Activated CD4-positive, alpha-beta T cell treated with anti-CD3 and anti-CD28 coated beads, Interleukin-2, amount 10 ng/mL, durations not matched to agents 7 days and 5 days (primary cell): ENCODE measurements around the gene PHC2. TPM values are rescaled to one million over a fixed set of nuclear protein-coding genes. Genes with fewer than 3 reads are reported as not detected.

Experiments used
- CTCF ChIA-PET: fragments of 350-600 bp; sonication (Branson Sonifier 250); formaldehyde crosslinking; loops from one replicate; lab custom pipeline; 2021; ENCODE audit warnings: antibody characterized with exemption; lab: Charles Lee
- POLR2A ChIA-PET: fragments of 350-600 bp; sonication (Branson Sonifier 250); formaldehyde crosslinking; loops from one replicate; lab custom pipeline; 2021; ENCODE audit warnings: antibody characterized with exemption; lab: Charles Lee
- DNase-seq: peaks from one replicate; pipeline ENCODE4 v3.0.0-alpha.2; 2020
- H3K27ac Mint-ChIP-seq: one replicate; pipeline ENCODE4 v1.8.0; 2021; ENCODE audit warnings: mild to moderate bottlenecking, moderate library complexity, mixed read lengths
- H3K27me3 Mint-ChIP-seq: one replicate; pipeline ENCODE4 v1.8.0; 2021; ENCODE audit warnings: mixed read lengths
- H3K36me3 Mint-ChIP-seq: one replicate; pipeline ENCODE4 v1.8.0; 2021; ENCODE audit warnings: low read depth, mixed read lengths
- H3K4me1 Mint-ChIP-seq: one replicate; pipeline ENCODE4 v1.8.0; 2021; ENCODE audit warnings: mixed read lengths
- H3K4me3 Mint-ChIP-seq: one replicate; pipeline ENCODE4 v1.8.0; 2021; ENCODE audit warnings: mild to moderate bottlenecking, moderate library complexity, mixed read lengths
- H3K9me3 Mint-ChIP-seq: one replicate; pipeline ENCODE4 v1.8.0; 2021; ENCODE audit warnings: mixed read lengths
- total RNA-seq, 2 experiments: library from RNA; stranded (reverse); gene quantifications; one replicate each; pipeline ENCODE4 v1.2.3, GENCODE V29; 2021

The PHC2 gene
- total RNA-seq, 2 experiments from 2014 or later = 43.2 to 48.3 TPM

- Mint-ChIP-seq H3K36me3 (peaks cover 17% of the 10 kb centered on the region), H3K9me3 (no peaks in the 10 kb centered on the region), H3K4me1 (no peaks in the 10 kb centered on the region), H3K27me3 (no peaks in the 10 kb centered on the region), H3K4me3 (no peak overlapping the region), H3K27ac (no peak overlapping the region)
- ChIA-PET CTCF (interaction anchor here (1.7 kb wide), 1 partner anchor 12 kb away, joined by 3 read pairs; no protein-coding TSS in a partner anchor), POLR2A (no interaction called here)
- DNase-seq = no peak
Measured at GRCh38 chr1:33286451-33287185, 144.3 kb downstream of the PHC2 start.

- H3K27me3 Mint-ChIP-seq = no peaks in the 10 kb centered on the region
- no peak overlapping the region for H3K4me3 Mint-ChIP-seq
- no peaks in the 10 kb centered on the region for H3K9me3 Mint-ChIP-seq
- peaks cover 15% of the 10 kb centered on the region for H3K36me3 Mint-ChIP-seq
- ChIA-PET POLR2A (no interaction called here), CTCF (interaction anchor here (1.7 kb wide), 1 partner anchor 12 kb away, joined by 4 read pairs; no protein-coding TSS in a partner anchor)
- H3K27ac Mint-ChIP-seq = no peak overlapping the region
- no peak for DNase-seq
- H3K4me1 Mint-ChIP-seq = no peaks in the 10 kb centered on the region
Measured at GRCh38 chr1:33284049-33284448, 146.8 kb downstream of the PHC2 start.

- no peak for DNase-seq
- no peaks in the 10 kb centered on the region for H3K4me1 Mint-ChIP-seq
- CTCF ChIA-PET = no interaction called here
- H3K27me3 Mint-ChIP-seq = no peaks in the 10 kb centered on the region
- no peaks in the 10 kb centered on the region for H3K9me3 Mint-ChIP-seq
- peaks cover 12% of the 10 kb centered on the region for H3K36me3 Mint-ChIP-seq
- H3K4me3 Mint-ChIP-seq = no peak overlapping the region
- no peak overlapping the region for H3K27ac Mint-ChIP-seq
- POLR2A ChIA-PET = no interaction called here
Measured at GRCh38 chr1:33282791-33283190, 148.1 kb downstream of the PHC2 start.

GRCh38 chr1:33281554-33282303, 149.2 kb downstream of the PHC2 start:
- Mint-ChIP-seq H3K4me1 (no peaks in the 10 kb centered on the region), H3K4me3 (no peak overlapping the region), H3K27ac (no peak overlapping the region), H3K27me3 (no peaks in the 10 kb centered on the region), H3K9me3 (no peaks in the 10 kb centered on the region), H3K36me3 (peaks cover 14% of the 10 kb centered on the region)
- POLR2A ChIA-PET = no interaction called here
- no peak for DNase-seq
- CTCF ChIA-PET = interaction anchor here (1.5 kb wide), 1 partner anchor 14 kb away, joined by 9 read pairs; no protein-coding TSS in a partner anchor

- ChIA-PET CTCF (interaction anchor here (0.8 kb wide), 1 partner anchor 15 kb away, joined by 5 read pairs; no protein-coding TSS in a partner anchor), POLR2A (no interaction called here)
- no peaks in the 10 kb centered on the region for H3K4me1 Mint-ChIP-seq
- H3K4me3 Mint-ChIP-seq = no peak overlapping the region
- H3K9me3 Mint-ChIP-seq = no peaks in the 10 kb centered on the region
- no peaks in the 10 kb centered on the region for H3K27me3 Mint-ChIP-seq
- peaks cover 15% of the 10 kb centered on the region for H3K36me3 Mint-ChIP-seq
- H3K27ac Mint-ChIP-seq = no peak overlapping the region
- no peak for DNase-seq
Measured at GRCh38 chr1:33280091-33280661, 150.7 kb downstream of the PHC2 start.

- ChIA-PET CTCF (interaction anchor here (0.6 to 1.1 kb wide), 3 partner anchors 11 to 18 kb away, joined by 4 to 5 read pairs (median 4); no protein-coding TSS in a partner anchor), POLR2A (no interaction called here)
- no peak for DNase-seq
- Mint-ChIP-seq H3K27me3 (no peaks in the 10 kb centered on the region), H3K9me3 (no peaks in the 10 kb centered on the region), H3K36me3 (peaks cover 13% of the 10 kb centered on the region), H3K4me3 (no peak overlapping the region), H3K27ac (no peak overlapping the region), H3K4me1 (peaks cover 14% of the 10 kb centered on the region)
Measured at GRCh38 chr1:33277488-33278084, 153.3 kb downstream of the PHC2 start.

GRCh38 chr1:33276573-33277298, 154.2 kb downstream of the PHC2 start:
- Mint-ChIP-seq H3K27me3 (no peaks in the 10 kb centered on the region), H3K36me3 (peaks cover 10% of the 10 kb centered on the region), H3K27ac (no peak overlapping the region), H3K4me1 (peaks cover 15% of the 10 kb centered on the region), H3K4me3 (no peak overlapping the region), H3K9me3 (no peaks in the 10 kb centered on the region)
- ChIA-PET POLR2A (no interaction called here), CTCF (interaction anchor here (0.7 kb wide), 1 partner anchor 19 kb away, joined by 5 read pairs; no protein-coding TSS in a partner anchor)
- no peak for DNase-seq

GRCh38 chr1:33275706-33276572, 155.0 kb downstream of the PHC2 start:
- Mint-ChIP-seq H3K9me3 (no peaks in the 10 kb centered on the region), H3K27me3 (no peaks in the 10 kb centered on the region), H3K4me1 (peaks cover 15% of the 10 kb centered on the region), H3K36me3 (peaks cover 10% of the 10 kb centered on the region), H3K27ac (no peak overlapping the region), H3K4me3 (no peak overlapping the region)
- POLR2A ChIA-PET = no interaction called here
- CTCF ChIA-PET = no interaction called here
- DNase-seq = no peak

GRCh38 chr1:33275195-33275594, 155.7 kb downstream of the PHC2 start:
- Mint-ChIP-seq H3K27me3 (no peaks in the 10 kb centered on the region), H3K27ac (no peak overlapping the region), H3K4me1 (peaks cover 15% of the 10 kb centered on the region), H3K9me3 (no peaks in the 10 kb centered on the region), H3K36me3 (peaks cover 8% of the 10 kb centered on the region), H3K4me3 (no peak overlapping the region)
- DNase-seq = no peak
- ChIA-PET CTCF (no interaction called here), POLR2A (no interaction called here)

- H3K36me3 Mint-ChIP-seq = peaks cover 5% of the 10 kb centered on the region
- CTCF ChIA-PET = no interaction called here
- H3K27ac Mint-ChIP-seq = no peak overlapping the region
- H3K27me3 Mint-ChIP-seq = no peaks in the 10 kb centered on the region
- no peak overlapping the region for H3K4me3 Mint-ChIP-seq
- peaks cover 15% of the 10 kb centered on the region for H3K4me1 Mint-ChIP-seq
- POLR2A ChIA-PET = no interaction called here
- no peaks in the 10 kb centered on the region for H3K9me3 Mint-ChIP-seq
- DNase-seq = no peak
Measured at GRCh38 chr1:33274446-33274845, 156.4 kb downstream of the PHC2 start.

- Mint-ChIP-seq H3K27me3 (no peaks in the 10 kb centered on the region), H3K9me3 (no peaks in the 10 kb centered on the region), H3K27ac (no peak overlapping the region), H3K4me1 (peaks cover 15% of the 10 kb centered on the region), H3K36me3 (peaks cover 5% of the 10 kb centered on the region), H3K4me3 (no peak overlapping the region)
- CTCF ChIA-PET = no interaction called here
- POLR2A ChIA-PET = no interaction called here
- no peak for DNase-seq
Measured at GRCh38 chr1:33273961-33274371, 156.9 kb downstream of the PHC2 start.
